Measurements from ENCODE around the gene GUK1.

- TF ChIP-seq POLR2AphosphoS5 (IDR thresholded peaks at IDR 0.05) (no peak), POLR2A (IDR thresholded peaks at IDR 0.05) (no peak)
These were observed 35.4 kb downstream of the GUK1 start for GRCh38 chr1:228175316-228176023.

All from suprapubic skin (tissue), 4 donors.